GM12875 (cell line): Measurements from ENCODE around the gene POC5.
"Not testable (repeated sequence)": the region's sequence is repeated elsewhere in the genome, so short reads cannot be mapped to it uniquely, and the experiment has no call there.

Experiments
- H3K4me3 ChIP-seq: one replicate; pipeline ENCODE4 v1.5.1; 2011; ENCODE audit warnings: low read depth, low read length, control low read depth
- CTCF ChIP-seq: IDR thresholded peaks from 2 replicates; pipeline ENCODE4 v1.5.1; 2011; ENCODE audit warnings: low read depth, mild to moderate bottlenecking, control low read depth, inconsistent platforms, low read length, moderate library complexity, borderline replicate concordance; ENCODE audit not compliant: insufficient read depth

The POC5 gene

GRCh38 chr5:75706775-75707174 is 10.5 kb downstream of the POC5 start:
- no peak for TF ChIP-seq CTCF
- H3K4me3 ChIP-seq: no peak overlapping the region

- no peak overlapping the region for H3K4me3 ChIP-seq
- TF ChIP-seq CTCF: no peak
Observed at GRCh38 chr5:75706016-75706415, 11.2 kb downstream of the POC5 start.

- H3K4me3 ChIP-seq: no peak overlapping the region
- no peak for TF ChIP-seq CTCF
Observed at GRCh38 chr5:75701856-75702255, 15.4 kb downstream of the POC5 start.

- not testable (repeated sequence) for H3K4me3 ChIP-seq
Observed at GRCh38 chr5:75695472-75696351, 21.5 kb downstream of the POC5 start.

GRCh38 chr5:75694781-75695180 is 22.5 kb downstream of the POC5 start:
- no peak overlapping the region for H3K4me3 ChIP-seq
- TF ChIP-seq CTCF: no peak

GRCh38 chr5:75690669-75691068 is 26.6 kb downstream of the POC5 start:
- no peak overlapping the region for H3K4me3 ChIP-seq

GRCh38 chr5:75686480-75686879 is 30.8 kb downstream of the POC5 start:
- no peak for TF ChIP-seq CTCF
- H3K4me3 ChIP-seq: no peak overlapping the region

More at GRCh38 chr5:75690669-75691068, 26.6 kb downstream of the POC5 start:
- no peak for TF ChIP-seq CTCF
